HG02588 (cell line): ENCODE data around the gene KIF14.
"Not testable (repeated sequence)": the region's sequence is repeated elsewhere in the genome, so short reads cannot be mapped to it uniquely, and the experiment has no call there.

Experiments used
- ATAC-seq: cut with Tn5 transposase; IDR thresholded peaks from one replicate; pipeline ENCODE4 v1.9.1; 2021; ENCODE audit warnings: mild to moderate bottlenecking, moderate library complexity; ENCODE audit not compliant: unreplicated experiment

KIF14 gene

GRCh38 chr1:200634261-200635122, 13.9 kb upstream of the KIF14 start:
- no peak for ATAC-seq

DNA sequence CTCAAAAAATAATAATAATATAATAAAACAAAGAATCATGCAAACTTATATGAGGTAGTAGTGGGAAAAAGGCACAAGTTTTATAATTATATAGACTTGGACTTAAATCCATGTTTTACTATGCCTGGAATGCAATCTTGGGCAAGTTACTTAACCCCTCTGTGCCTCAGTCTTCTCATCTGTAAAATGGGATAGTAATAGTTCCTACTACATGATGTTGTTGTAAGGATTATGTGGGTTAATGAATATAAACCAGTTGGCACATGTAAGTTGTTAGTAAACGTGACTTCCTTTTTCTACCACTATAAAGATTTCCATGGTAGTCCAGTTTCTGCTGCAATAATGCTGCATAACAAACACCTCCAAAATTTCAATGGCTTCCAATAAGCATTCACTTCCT, 10.8 kb upstream of the KIF14 start:
- no peak for ATAC-seq

DNA sequence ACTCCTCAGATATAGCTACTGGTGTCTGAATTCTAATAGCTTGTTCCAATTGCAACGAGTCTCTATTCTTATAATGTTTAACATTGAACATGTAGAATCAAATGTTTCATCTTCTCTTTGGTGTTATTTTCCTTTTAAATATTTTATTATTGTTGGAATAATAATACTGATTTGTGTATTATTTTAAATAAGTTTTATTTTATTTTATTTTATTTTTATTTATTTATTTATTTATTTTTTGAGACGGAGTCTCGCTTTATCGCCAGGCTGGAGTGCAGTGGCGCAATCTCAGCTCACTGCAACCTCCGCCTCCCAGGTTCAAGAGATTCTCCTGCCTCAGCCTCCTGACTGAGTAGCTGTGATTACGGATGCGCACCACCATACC, 10.0 kb upstream of the KIF14 start:
- not testable (repeated sequence) for ATAC-seq

DNA sequence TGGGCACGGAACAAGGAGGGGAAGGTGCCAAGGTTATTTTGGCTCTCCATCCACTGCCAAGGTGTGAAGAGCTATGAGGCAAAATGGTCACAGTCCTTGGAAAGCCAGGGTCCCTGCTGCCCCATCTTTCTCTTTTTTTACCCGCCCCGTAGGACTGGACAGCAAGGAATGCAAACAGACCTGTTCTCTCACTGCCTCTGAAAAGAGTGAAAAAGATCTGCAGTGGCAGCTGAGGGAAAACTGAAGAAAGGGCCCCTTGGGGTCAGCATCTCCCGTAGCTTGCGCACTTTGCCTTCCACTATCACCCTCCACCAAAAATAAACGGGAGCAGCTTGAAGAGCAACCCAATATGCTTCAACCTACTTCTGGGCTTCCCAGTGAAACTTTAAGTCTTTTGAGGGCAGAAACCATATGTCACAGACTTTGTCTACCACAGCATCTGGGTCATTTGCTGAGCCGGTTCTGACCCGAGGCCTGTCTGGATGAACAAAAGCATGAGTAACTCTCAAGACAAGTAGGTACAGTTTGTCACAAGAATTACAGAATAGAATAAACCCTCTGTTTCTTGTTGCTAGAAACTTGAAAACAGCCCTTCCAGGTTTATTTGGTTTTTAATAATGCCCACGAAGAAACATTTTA, 9.4 kb upstream of the KIF14 start:
- no peak for ATAC-seq

DNA sequence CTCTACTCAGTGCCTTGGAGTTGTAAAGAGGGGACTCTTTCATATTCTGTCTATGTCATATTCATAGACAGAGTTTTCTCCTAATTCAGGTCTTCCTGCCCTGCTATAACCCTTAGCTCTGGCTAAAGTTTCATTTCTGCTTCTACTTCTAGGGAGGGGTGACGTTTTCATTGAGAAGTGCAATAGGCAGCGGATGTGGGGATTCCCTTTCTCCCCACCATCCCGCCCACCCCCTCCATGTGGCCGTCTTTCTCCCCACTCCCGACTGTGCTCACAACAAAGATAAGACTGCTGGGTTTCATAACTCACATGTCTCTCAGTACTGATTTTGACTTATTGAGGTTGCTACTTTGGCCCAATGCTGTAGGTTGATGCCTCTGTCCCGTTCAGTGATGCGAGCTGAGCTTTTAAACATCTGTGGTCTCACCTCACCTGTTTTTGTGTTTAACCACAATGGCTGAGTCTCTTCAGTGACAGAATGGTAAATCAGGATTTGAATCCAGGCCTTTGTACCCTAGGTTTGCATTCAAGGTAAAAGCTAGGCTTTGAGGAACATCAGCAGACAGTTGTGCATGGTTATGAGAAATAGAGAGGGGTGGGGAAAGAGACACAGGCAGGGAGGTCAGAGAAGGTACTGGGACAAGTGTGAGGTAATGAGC, 7.8 kb upstream of the KIF14 start:
- ATAC-seq, result peak; percentile 72

GRCh38 chr1:200627575-200628222, 7.1 kb upstream of the KIF14 start:
- no peak for ATAC-seq

GRCh38 chr1:200626853-200627534, 6.4 kb upstream of the KIF14 start:
- no peak for ATAC-seq

GRCh38 chr1:200625381-200625824, 4.9 kb upstream of the KIF14 start:
- ATAC-seq, result no peak

DNA sequence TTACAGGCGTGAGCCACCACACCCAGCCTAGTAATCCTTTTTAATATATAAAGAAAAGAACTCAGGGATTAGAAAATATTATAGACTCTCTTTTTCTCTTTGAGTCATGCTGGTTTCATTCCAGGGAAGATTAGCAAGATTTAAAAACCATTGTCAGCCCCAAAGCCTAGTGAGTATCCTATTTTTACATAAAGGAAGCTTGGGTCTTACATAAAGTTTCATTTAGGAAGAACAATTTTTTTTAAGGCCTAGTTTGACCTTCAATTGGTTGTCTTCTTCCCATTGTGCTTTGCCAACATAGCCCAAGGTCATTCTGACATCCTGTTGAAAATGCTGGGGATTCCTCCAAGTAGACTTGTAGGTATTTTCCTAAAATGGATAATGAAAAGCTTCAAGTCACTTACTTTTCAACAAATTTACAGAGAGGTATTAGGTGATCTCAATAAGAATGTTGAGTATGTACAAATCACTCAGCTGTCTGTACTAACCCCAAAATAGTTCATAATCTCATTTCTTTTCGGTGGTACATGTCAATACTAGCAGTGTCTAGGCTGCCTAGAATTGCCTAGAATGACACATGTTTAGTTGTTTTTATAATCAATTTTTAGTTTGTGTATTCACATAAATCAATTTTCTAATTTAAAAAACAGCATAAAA, 4.3 kb upstream of the KIF14 start:
- no peak for ATAC-seq

- no peak for ATAC-seq
Observed at GRCh38 chr1:200619894-200620272, 668 bp downstream of the KIF14 start.

- no peak for ATAC-seq
Observed at GRCh38 chr1:200610846-200611245, 9.7 kb downstream of the KIF14 start.

DNA sequence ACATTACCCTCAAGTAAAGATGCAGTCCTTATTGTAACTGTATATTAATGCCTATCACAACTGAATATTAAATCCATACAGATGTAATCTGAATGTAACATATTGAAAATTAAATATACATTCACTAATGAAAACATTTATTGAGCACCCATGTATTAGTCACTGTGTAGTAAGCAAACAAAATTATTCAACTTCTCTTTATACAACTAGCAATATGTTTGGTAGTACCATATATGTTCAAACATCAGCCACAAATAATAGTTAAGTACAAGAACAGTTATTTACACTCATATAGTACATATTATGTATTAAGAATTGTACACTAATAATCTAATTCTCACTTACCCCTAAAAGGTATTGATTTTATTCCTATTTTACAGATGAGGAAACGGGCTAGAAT, 17.9 kb downstream of the KIF14 start:
- ATAC-seq, result no peak

DNA sequence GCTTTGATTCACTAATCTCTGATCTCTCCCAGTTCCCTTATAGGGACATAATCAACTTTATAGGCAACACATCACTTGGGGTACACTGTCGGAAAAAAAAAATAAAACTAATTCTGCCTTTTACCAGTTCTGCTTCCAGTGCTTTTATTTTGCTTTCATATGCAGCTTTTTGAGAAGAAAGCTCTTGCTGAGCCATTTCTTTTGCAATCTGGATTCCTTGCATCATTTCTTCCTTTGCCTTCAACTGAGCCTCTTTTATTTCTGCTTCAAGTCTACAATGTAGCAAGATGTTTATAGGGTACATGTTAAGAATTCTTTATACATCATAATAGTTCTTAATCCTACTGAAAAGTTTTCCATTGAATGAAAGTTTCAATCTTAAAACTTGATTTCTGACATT, 30.6 kb downstream of the KIF14 start:
- ATAC-seq, result no peak

DNA sequence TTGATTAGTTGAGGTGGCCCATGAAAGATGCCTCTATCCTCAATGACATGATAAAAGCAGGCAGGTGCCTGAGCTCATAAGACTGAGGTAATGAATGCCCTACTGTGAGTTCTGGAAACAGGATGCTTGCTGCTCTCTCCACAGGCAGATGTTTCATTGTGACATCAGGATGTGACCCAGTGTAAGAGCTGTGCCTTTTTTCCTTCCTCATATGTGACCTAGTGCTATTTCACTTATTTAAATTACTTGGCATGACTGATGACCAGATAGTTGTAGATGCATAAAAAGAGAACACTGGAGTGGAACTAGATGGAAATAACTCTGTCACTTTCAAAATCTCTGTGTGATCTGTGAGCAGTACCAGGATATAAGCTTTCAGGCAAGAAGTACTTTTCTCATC, 31.9 kb downstream of the KIF14 start:
- peak; percentile 62 for ATAC-seq

DNA sequence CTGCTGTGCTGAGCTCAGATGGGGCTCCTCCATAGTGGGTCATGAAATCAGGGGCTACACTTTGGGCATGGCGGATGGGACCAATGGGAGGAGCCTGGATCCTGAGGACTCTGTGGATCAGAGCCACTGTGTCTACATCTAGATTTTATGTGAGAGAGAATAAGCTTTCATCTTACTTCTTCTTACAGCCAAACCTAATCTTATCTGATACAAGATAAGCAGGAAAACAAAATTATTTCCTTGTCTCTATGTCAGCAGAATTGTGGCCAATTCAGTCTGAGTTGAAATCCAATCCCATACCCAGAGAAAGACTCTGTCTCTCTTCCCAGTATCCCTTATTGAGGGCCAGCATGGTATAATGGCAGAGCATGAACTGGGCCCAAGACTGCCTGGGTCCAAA, 56.2 kb downstream of the KIF14 start:
- no peak for ATAC-seq

GRCh38 chr1:200561856-200562214, 58.7 kb downstream of the KIF14 start:
- peak; percentile 23 for ATAC-seq

GRCh38 chr1:200558866-200559459, 61.6 kb downstream of the KIF14 start:
- no peak for ATAC-seq

GRCh38 chr1:200556002-200556401, 64.5 kb downstream of the KIF14 start:
- ATAC-seq, result no peak

DNA sequence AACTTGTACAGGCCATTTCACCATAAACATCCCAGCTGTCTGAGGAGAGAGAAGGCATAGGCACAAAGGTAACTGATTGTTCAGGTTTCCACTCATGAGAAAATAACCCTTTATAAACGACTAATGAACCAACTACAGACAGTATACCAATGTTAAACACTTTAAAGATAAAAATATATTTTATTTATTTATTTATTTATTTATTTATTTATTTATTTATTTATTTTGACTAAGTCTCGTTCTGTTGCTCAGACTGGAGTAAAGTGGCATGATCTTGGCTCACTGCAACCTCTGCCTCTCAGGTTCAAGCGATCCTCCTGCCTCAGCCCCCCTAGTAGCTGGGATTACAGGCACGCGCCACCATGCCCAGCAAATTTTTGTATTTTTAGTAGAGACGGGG, 67.8 kb downstream of the KIF14 start:
- ATAC-seq, result not testable (repeated sequence)

- ATAC-seq, result no peak
Observed at GRCh38 chr1:200550367-200550766, 70.2 kb downstream of the KIF14 start.
